HCT116 (cell line): ENCODE results near the gene MACROH2A1. TPM values are rescaled to one million over a fixed set of nuclear protein-coding genes. Genes with fewer than 3 reads are reported as not detected.

ENCODE experiments used
- ATAC-seq: fragments of 200-7000 bp; cut with Tn5 transposase; 2 replicates; pipeline ENCODE4 v1.9.1; 2020; ENCODE audit warnings: mild to moderate bottlenecking, moderate library complexity
- BruUV-seq: library from RNA; stranded (reverse); fragments of 400-500 nt; replicated peaks from 2 replicates; lab custom pipeline; 2021; lab: Mats Ljungman, UMichigan
- CTCF ChIA-PET: fragments of 300-600 bp; sonication (Branson Sonifier 250); formaldehyde crosslinking; loops from one replicate; lab custom pipeline; 2021; ENCODE audit warnings: antibody characterized with exemption; lab: Charles Lee
- POLR2A ChIA-PET: fragments of 300-600, 350-600 bp; sonication (Branson Sonifier 250); formaldehyde crosslinking; loops from one replicate; lab custom pipeline; 2021; ENCODE audit warnings: antibody characterized with exemption; lab: Charles Lee
- RAD21 ChIA-PET, 2 experiments: fragments of 300-600 bp; sonication (Branson Sonifier 250); formaldehyde crosslinking; loops; one replicate each; lab custom pipeline; 2023; ENCODE audit warnings: low total read pairs in 2 of 2; ENCODE audit not compliant: uncharacterized antibody in 2 of 2, unreplicated experiment in 2 of 2, low non-redundant PET in 1 of 2; lab: Charles Lee
- DNase-seq: peaks from one replicate; pipeline ENCODE4 v3.0.0-alpha.2; 2010; ENCODE audit warnings: low read depth, low spot score
- H2AFZ ChIP-seq: fragments of 200-600 bp; shearing (Covaris generic), sonication (generic); 2 replicates; pipeline ENCODE4 v1.6.1; 2017; ENCODE audit warnings: low read depth, mixed run types, mixed read lengths, antibody characterized with exemption, low read length; ENCODE audit not compliant: poor library complexity, severe bottlenecking
- H3K27ac ChIP-seq: 2 replicates; pipeline ENCODE4 v1.5.1; 2012; ENCODE audit warnings: low read depth, low read length
- H3K27me3 ChIP-seq: fragments of 200-600 bp; sonication (generic); 2 replicates; pipeline ENCODE4 v1.6.1; 2016; ENCODE audit warnings: mixed run types, low read length, mixed read lengths; ENCODE audit not compliant: insufficient read depth
- H3K36me3 ChIP-seq, 2 experiments: fragments of 200-500 bp in 1 of 2; fragments of 200-600 bp in 1 of 2; sonication (Bioruptor generic) in 1 of 2; sonication (generic) in 1 of 2; 2 replicates each; pipeline versions ENCODE4 v1.5.1 to v1.6.1; 2014 to 2016; ENCODE audit warnings: low read length in 2 of 2, inconsistent platforms in 1 of 2, mixed read lengths in 1 of 2, mixed run types in 1 of 2; ENCODE audit not compliant: insufficient read depth in 2 of 2, control insufficient read depth in 1 of 2
- H3K4me1 ChIP-seq, 2 experiments: fragments of 200-600 bp in 1 of 2; sonication (generic) in 1 of 2; 2 replicates each; pipeline versions ENCODE4 v1.5.1 to v1.6.1; 2012 to 2017; ENCODE audit warnings: low read length in 2 of 2, inconsistent platforms in 1 of 2, mild to moderate bottlenecking in 1 of 2, mixed read lengths in 1 of 2, mixed run types in 1 of 2, moderate library complexity in 1 of 2; ENCODE audit not compliant: insufficient read depth in 2 of 2, control insufficient read depth in 1 of 2
- H3K4me2 ChIP-seq: fragments of 200-600 bp; sonication (generic); 2 replicates; pipeline ENCODE4 v1.6.1; 2017; ENCODE audit warnings: mixed run types, low read length, mixed read lengths
- H3K4me3 ChIP-seq, 2 experiments: fragments of 200-600 bp in 1 of 2; sonication (generic) in 1 of 2; replicated peaks in 1 of 2; 2 replicates each; pipeline ENCODE4 v1.5.1; 2011 to 2016; ENCODE audit warnings: low read length in 2 of 2, control low read depth in 1 of 2, low read depth in 1 of 2, mild to moderate bottlenecking in 1 of 2, mixed read lengths in 1 of 2, mixed run types in 1 of 2
- H3K79me2 ChIP-seq: fragments of 200-600 bp; sonication (generic); 2 replicates; pipeline ENCODE4 v1.6.1; 2017; ENCODE audit warnings: mild to moderate bottlenecking, mixed run types, low read length, moderate library complexity, mixed read lengths; ENCODE audit not compliant: insufficient read depth
- H3K9ac ChIP-seq: fragments of 200-600 bp; sonication (generic); 2 replicates; pipeline ENCODE4 v1.6.1; 2016; ENCODE audit warnings: low read length, mixed read lengths
- H3K9me2 ChIP-seq: fragments of 200-600 bp; sonication (generic), shearing (Covaris generic); 2 replicates; pipeline ENCODE4 v1.6.1; 2017; ENCODE audit warnings: mixed run types, mild to moderate bottlenecking, moderate library complexity; ENCODE audit not compliant: insufficient read depth
- H3K9me3 ChIP-seq, 2 experiments: fragments of 200-500 bp in 1 of 2; fragments of 200-600 bp in 1 of 2; sonication (Bioruptor generic) in 1 of 2; sonication (generic) in 1 of 2; 2 replicates each; pipeline ENCODE4 v1.6.1; 2014 to 2017; ENCODE audit warnings: low read length in 2 of 2, mixed read lengths in 2 of 2, inconsistent platforms in 1 of 2, low read depth in 1 of 2, mild to moderate bottlenecking in 1 of 2, mixed run types in 1 of 2, moderate library complexity in 1 of 2; ENCODE audit not compliant: control insufficient read depth in 1 of 2, insufficient read depth in 1 of 2
- H4K20me1 ChIP-seq: fragments of 200-600 bp; sonication (generic), shearing (Covaris generic); 2 replicates; pipeline ENCODE4 v1.6.1; 2017; ENCODE audit warnings: mixed run types, mild to moderate bottlenecking, moderate library complexity; ENCODE audit not compliant: insufficient read depth
- ELF1 ChIP-seq: IDR thresholded peaks from 2 replicates; pipeline ENCODE4 v1.6.1; 2012; ENCODE audit warnings: low read depth, borderline replicate concordance
- EZH2 ChIP-seq: fragments of 200-600 bp; sonication (generic); IDR thresholded peaks from 2 replicates; pipeline ENCODE4 v1.6.1; 2017; ENCODE audit warnings: antibody characterized with exemption, mixed run types
- EZH2phosphoT487 ChIP-seq: fragments of 200-600 bp; IDR thresholded peaks from 2 replicates; pipeline ENCODE4 v1.6.1; 2018; ENCODE audit warnings: antibody characterized with exemption, borderline replicate concordance
- SP1 ChIP-seq: IDR thresholded peaks from 2 replicates; pipeline ENCODE4 v1.6.1; 2012; ENCODE audit warnings: low read depth
- YY1 ChIP-seq: IDR thresholded peaks from 2 replicates; pipeline ENCODE4 v1.6.1; 2011; ENCODE audit warnings: low read length, low read depth, moderate library complexity, mild to moderate bottlenecking; ENCODE audit not compliant: insufficient replicate concordance; ENCODE audit errors: extremely low read depth
- intact Hi-C: fragments of 100-400 bp; cut with micrococcal nuclease; formaldehyde crosslinking; loops from 2 replicates; pipeline ENCODE4 v1.10.0; 2022
- total RNA-seq: library from RNA; stranded (reverse); gene quantifications from one replicate; pipeline ENCODE4 v1.2.1, GENCODE V29; 2021; ENCODE audit not compliant: unreplicated experiment
- TF ChIP-seq, protein P1 (sequence below): IDR thresholded peaks from 2 replicates; pipeline ENCODE4 v1.6.1; 2012; ENCODE audit warnings: low read depth
- TF ChIP-seq, protein P2 (sequence below): IDR thresholded peaks from 2 replicates; pipeline ENCODE4 v1.6.1; 2011; ENCODE audit warnings: mild to moderate bottlenecking, low read length, moderate library complexity; ENCODE audit not compliant: insufficient replicate concordance; ENCODE audit errors: extremely low read depth

The MACROH2A1 gene
- total RNA-seq, 1 experiment from 2014 or later, result 218 TPM

DNA sequence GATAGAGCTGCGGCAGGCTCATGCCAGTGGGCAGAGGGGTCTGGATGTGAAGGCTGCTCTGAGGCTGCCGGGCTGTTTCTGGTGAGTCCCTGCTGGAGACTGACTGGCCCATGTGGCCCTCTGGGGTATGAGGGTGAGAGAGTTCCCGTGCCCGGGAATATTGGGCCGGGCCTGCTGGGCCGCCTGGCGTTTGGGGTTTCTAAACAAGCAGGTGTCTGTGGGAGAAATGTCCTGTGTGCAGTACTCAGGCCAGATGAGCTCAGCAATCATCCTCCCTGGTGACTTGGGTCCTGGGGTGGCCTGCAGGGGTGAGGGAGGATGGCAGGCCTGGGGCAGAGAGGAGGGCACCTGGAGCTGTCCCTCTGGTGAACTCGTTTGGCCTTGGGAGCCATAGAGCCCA is 74.9 kb downstream of the MACROH2A1 start:
- Histone ChIP-seq H3K4me3 (no peak overlapping the region), H2AFZ (no peak overlapping the region), H3K9me2 (no peaks in the 10 kb centered on the region), H3K27ac (no peak overlapping the region), H3K9me3 (no peaks in the 10 kb centered on the region), H3K4me1 (peaks cover 6 to 12% of the 10 kb centered on the region in 2 experiments; a peak in 2 of 4 replicates), H3K36me3 (no peaks in the 10 kb centered on the region), H4K20me1 (no peaks in the 10 kb centered on the region), H3K9ac (no peak overlapping the region), H3K27me3 (no peaks in the 10 kb centered on the region), H3K4me2 (no peak overlapping the region), H3K79me2 (no peaks in the 10 kb centered on the region)
- ChIA-PET CTCF (no interaction called here), RAD21 (no interaction called here), POLR2A (no interaction called here)
- no peak for DNase-seq
- no TSS peak for BruUV-seq
- TF ChIP-seq, protein P1, sequence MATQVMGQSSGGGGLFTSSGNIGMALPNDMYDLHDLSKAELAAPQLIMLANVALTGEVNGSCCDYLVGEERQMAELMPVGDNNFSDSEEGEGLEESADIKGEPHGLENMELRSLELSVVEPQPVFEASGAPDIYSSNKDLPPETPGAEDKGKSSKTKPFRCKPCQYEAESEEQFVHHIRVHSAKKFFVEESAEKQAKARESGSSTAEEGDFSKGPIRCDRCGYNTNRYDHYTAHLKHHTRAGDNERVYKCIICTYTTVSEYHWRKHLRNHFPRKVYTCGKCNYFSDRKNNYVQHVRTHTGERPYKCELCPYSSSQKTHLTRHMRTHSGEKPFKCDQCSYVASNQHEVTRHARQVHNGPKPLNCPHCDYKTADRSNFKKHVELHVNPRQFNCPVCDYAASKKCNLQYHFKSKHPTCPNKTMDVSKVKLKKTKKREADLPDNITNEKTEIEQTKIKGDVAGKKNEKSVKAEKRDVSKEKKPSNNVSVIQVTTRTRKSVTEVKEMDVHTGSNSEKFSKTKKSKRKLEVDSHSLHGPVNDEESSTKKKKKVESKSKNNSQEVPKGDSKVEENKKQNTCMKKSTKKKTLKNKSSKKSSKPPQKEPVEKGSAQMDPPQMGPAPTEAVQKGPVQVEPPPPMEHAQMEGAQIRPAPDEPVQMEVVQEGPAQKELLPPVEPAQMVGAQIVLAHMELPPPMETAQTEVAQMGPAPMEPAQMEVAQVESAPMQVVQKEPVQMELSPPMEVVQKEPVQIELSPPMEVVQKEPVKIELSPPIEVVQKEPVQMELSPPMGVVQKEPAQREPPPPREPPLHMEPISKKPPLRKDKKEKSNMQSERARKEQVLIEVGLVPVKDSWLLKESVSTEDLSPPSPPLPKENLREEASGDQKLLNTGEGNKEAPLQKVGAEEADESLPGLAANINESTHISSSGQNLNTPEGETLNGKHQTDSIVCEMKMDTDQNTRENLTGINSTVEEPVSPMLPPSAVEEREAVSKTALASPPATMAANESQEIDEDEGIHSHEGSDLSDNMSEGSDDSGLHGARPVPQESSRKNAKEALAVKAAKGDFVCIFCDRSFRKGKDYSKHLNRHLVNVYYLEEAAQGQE, result no peak
- TF ChIP-seq SP1 (no peak), ELF1 (no peak), EZH2 (no peak), EZH2phosphoT487 (no peak), YY1 (no peak)
- TF ChIP-seq, protein P2, sequence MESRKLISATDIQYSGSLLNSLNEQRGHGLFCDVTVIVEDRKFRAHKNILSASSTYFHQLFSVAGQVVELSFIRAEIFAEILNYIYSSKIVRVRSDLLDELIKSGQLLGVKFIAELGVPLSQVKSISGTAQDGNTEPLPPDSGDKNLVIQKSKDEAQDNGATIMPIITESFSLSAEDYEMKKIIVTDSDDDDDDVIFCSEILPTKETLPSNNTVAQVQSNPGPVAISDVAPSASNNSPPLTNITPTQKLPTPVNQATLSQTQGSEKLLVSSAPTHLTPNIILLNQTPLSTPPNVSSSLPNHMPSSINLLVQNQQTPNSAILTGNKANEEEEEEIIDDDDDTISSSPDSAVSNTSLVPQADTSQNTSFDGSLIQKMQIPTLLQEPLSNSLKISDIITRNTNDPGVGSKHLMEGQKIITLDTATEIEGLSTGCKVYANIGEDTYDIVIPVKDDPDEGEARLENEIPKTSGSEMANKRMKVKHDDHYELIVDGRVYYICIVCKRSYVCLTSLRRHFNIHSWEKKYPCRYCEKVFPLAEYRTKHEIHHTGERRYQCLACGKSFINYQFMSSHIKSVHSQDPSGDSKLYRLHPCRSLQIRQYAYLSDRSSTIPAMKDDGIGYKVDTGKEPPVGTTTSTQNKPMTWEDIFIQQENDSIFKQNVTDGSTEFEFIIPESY, result no peak
- intact Hi-C loops, result no loop called here
- ATAC-seq, result no peak
